AG04449 (cell line): ENCODE data around the gene SGIP1.

Experiments used
- CTCF ChIA-PET: fragments of 350-600 bp; formaldehyde crosslinking; extraction: SDS; loops from one replicate; lab custom pipeline; 2021; ENCODE audit warnings: antibody characterized with exemption; lab: Yijun Ruan, JAX
- POLR2A ChIA-PET: fragments of 400-600, 350-600 bp; formaldehyde crosslinking; extraction: SDS; loops from one replicate; lab custom pipeline; 2020; ENCODE audit warnings: antibody characterized with exemption, inconsistent platforms; lab: Yijun Ruan, JAX
- DNase-seq: peaks from one replicate; pipeline ENCODE4 v3.0.0-alpha.2; 2010; ENCODE audit warnings: low read depth, low spot score
- H3K4me3 ChIP-seq: 2 replicates; pipeline ENCODE4 v1.5.1; 2011; ENCODE audit warnings: low read depth, mild to moderate bottlenecking, control low read depth, low read length
- CTCF ChIP-seq: IDR thresholded peaks from one replicate; pipeline ENCODE4 v1.5.1; 2011; ENCODE audit warnings: mild to moderate bottlenecking, moderate library complexity, low read length, control low read depth, inconsistent platforms; ENCODE audit not compliant: insufficient read depth; ENCODE audit errors: missing control alignments

The SGIP1 gene

GRCh38 chr1:66533804-66534740, at the start of gene SGIP1:
Gene SGIP1 (plus strand): TSS chr1:66534153. CDS start chr1:66534359, 206 bp downstream.
- DNase-seq, result peak; percentile 38
- CTCF ChIA-PET, result interaction anchor here (1.4 to 8.2 kb wide), 3 partner anchors 10 to 192 kb away, joined by 3 to 43 read pairs (median 12); no protein-coding TSS in a partner anchor
- H3K4me3 ChIP-seq, result peak within 1 kb of the TSS; percentile 65
- POLR2A ChIA-PET, result interaction anchor here (0.6 to 1.9 kb wide), 9 partner anchors 19 to 90 kb away, joined by 3 to 6 read pairs (median 3); no protein-coding TSS in a partner anchor
- no peak for TF ChIP-seq CTCF

- no peak for TF ChIP-seq CTCF
- no peak overlapping the region for H3K4me3 ChIP-seq
- ChIA-PET POLR2A (interaction anchor here (2.7 kb wide), 1 partner anchor 24 kb away, joined by 11 read pairs; no protein-coding TSS in a partner anchor), CTCF (interaction anchor here (1.2 to 3.7 kb wide), 3 partner anchors 15 to 43 kb away, joined by 3 to 48 read pairs (median 3); no protein-coding TSS in a partner anchor)
- DNase-seq, result no peak
Observed at GRCh38 chr1:66489151-66489550, 44.8 kb upstream of the SGIP1 start.

GRCh38 chr1:66489972-66490601, 43.9 kb upstream of the SGIP1 start:
- ChIA-PET POLR2A (interaction anchor here (2.7 to 3.0 kb wide), 2 partner anchors 12 to 25 kb away, joined by 11 read pairs; no protein-coding TSS in a partner anchor), CTCF (interaction anchor here (0.9 to 3.7 kb wide), 8 partner anchors 12 to 248 kb away, joined by 3 to 48 read pairs (median 6); no protein-coding TSS in a partner anchor)
- H3K4me3 ChIP-seq, result no peak overlapping the region
- DNase-seq, result no peak
- no peak for TF ChIP-seq CTCF

- no peak overlapping the region for H3K4me3 ChIP-seq
- no peak for TF ChIP-seq CTCF
- ChIA-PET CTCF (interaction anchor here (0.6 to 3.7 kb wide), 9 partner anchors 12 to 248 kb away, joined by 3 to 48 read pairs (median 5); no protein-coding TSS in a partner anchor), POLR2A (interaction anchor here (0.9 to 3.0 kb wide), 3 partner anchors 13 to 43 kb away, joined by 6 to 11 read pairs (median 11); partner anchors contain the start of gene SGIP1)
- DNase-seq, result no peak
Observed at GRCh38 chr1:66490816-66491215, 43.1 kb upstream of the SGIP1 start.

GRCh38 chr1:66492424-66492823, 41.5 kb upstream of the SGIP1 start:
- TF ChIP-seq CTCF, result no peak
- no peak for DNase-seq
- ChIA-PET CTCF (interaction anchor here (3.7 to 4.2 kb wide), 2 partner anchors 11 to 12 kb away, joined by 44 to 48 read pairs; no protein-coding TSS in a partner anchor), POLR2A (interaction anchor here (3.0 kb wide), 1 partner anchor 14 kb away, joined by 11 read pairs; no protein-coding TSS in a partner anchor)
- H3K4me3 ChIP-seq, result no peak overlapping the region
